NK-92 treated with Interleukin-12 subunit alpha and Interleukin-12 subunit beta, amount 100 ng/mL, for 24 hours (cell line): ENCODE data around the gene HPCAL1.
"Not testable (repeated sequence)": the region's sequence is repeated elsewhere in the genome, so short reads cannot be mapped to it uniquely, and the experiment has no call there.

ENCODE experiments used
- DNase-seq: peaks from one replicate; lab custom pipeline; 2025; lab: John Stamatoyannopoulos, UW

HPCAL1 gene

GRCh38 chr2:10285191-10285555 is 17.5 kb upstream of the HPCAL1 start:
- DNase-seq = no peak

- DNase-seq = no peak
Measured at GRCh38 chr2:10285556-10286198, 17.0 kb upstream of the HPCAL1 start.

- DNase-seq = no peak
Measured at GRCh38 chr2:10286216-10287037, 16.3 kb upstream of the HPCAL1 start.

GRCh38 chr2:10287761-10288160 is 14.9 kb upstream of the HPCAL1 start:
- DNase-seq = no peak

- DNase-seq = no peak
Measured at GRCh38 chr2:10288606-10289005, 14.1 kb upstream of the HPCAL1 start.

- no peak for DNase-seq
Measured at GRCh38 chr2:10289352-10289751, 13.4 kb upstream of the HPCAL1 start.

GRCh38 chr2:10289891-10290290 is 12.8 kb upstream of the HPCAL1 start:
- no peak for DNase-seq

GRCh38 chr2:10291376-10291775 is 11.3 kb upstream of the HPCAL1 start:
- DNase-seq = not testable (repeated sequence)

GRCh38 chr2:10292033-10292432 is 10.7 kb upstream of the HPCAL1 start:
- DNase-seq = no peak

GRCh38 chr2:10293603-10294002 is 9.1 kb upstream of the HPCAL1 start:
- no peak for DNase-seq

- DNase-seq = no peak
Measured at GRCh38 chr2:10294077-10294476, 8.6 kb upstream of the HPCAL1 start.

GRCh38 chr2:10295649-10296048 is 7.1 kb upstream of the HPCAL1 start:
- not testable (repeated sequence) for DNase-seq

GRCh38 chr2:10296142-10296541 is 6.6 kb upstream of the HPCAL1 start:
- no peak for DNase-seq

- DNase-seq = no peak
Measured at GRCh38 chr2:10297191-10297830, 5.4 kb upstream of the HPCAL1 start.

GRCh38 chr2:10297959-10298531 is 4.7 kb upstream of the HPCAL1 start:
- no peak for DNase-seq

- DNase-seq = not testable (repeated sequence)
Measured at GRCh38 chr2:10298777-10299176, 3.9 kb upstream of the HPCAL1 start.

- DNase-seq = no peak
Measured at GRCh38 chr2:10300328-10300920, 2.3 kb upstream of the HPCAL1 start.

- no peak for DNase-seq
Measured at GRCh38 chr2:10300997-10301940, 1.4 kb upstream of the HPCAL1 start.

GRCh38 chr2:10301941-10302478 is 694 bp upstream of the HPCAL1 start:
- no peak for DNase-seq

- no peak for DNase-seq
Measured at GRCh38 chr2:10303181-10303693, 533 bp downstream of the HPCAL1 start.
